Measurements from ENCODE around the gene LANCL2. TPM values are rescaled to one million over a fixed set of nuclear protein-coding genes. Genes with fewer than 3 reads are reported as not detected.
A peak's percentile ranks its signal among the peaks of the same experiment; 100 is the strongest.

LANCL2 gene
- total and polyA plus RNA-seq, 9 of the 15 experiments (the other 6 are each of a cell fraction or from before 2014, with no cell fraction given) = 5.3 to 18.5 (median 13.5) TPM

DNA sequence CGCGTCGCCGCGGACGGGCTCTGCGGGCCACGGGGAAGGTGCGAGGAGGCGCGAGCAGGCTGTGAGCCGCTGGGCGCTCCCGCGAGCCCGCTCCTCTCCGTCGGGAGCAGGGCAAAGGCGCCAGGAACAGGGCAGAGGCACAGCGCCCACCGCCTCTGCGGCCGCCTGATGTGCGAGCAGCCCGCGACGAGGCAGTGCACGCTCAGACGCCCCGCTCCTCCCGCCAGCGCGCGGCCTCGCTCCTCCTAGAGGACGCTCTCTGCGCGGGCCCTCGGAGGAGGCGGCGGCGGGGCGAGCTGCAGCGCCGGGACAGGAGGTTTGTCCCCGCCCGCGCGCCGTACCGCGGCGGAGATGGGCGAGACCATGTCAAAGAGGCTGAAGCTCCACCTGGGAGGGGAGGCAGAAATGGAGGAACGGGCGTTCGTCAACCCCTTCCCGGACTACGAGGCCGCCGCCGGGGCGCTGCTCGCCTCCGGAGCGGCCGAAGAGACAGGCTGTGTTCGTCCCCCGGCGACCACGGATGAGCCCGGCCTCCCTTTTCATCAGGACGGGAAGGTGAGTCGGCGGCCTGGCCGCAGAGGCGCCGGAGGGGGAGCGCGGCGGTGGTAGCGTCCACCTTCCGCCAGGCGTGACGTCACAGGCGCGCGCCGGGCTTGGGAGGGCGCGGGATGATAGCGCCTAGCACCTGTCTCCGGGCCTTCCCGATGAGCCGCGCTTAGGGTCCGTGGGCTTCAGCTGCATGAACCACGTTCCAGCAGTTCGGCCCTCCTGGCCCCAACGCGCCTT lies 731 bp downstream of the LANCL2 start (continued):
- no peak for TF ChIP-seq TCF3 (CRISPR knock-in tag; IDR thresholded peaks at IDR 0.05)
- TF ChIP-seq EGR1 (conservative IDR thresholded peaks at IDR 0.05) = peak; percentile 43
- no peak for TF ChIP-seq MEIS2 (IDR thresholded peaks at IDR 0.05; ENCODE audit: partially characterized antibody)
- peak; percentile 90 for TF ChIP-seq GABPB1 (CRISPR knock-in tag; IDR thresholded peaks at IDR 0.05)
- TF ChIP-seq ZSCAN29 (IDR thresholded peaks at IDR 0.05) = no peak
- TF ChIP-seq, protein P1, sequence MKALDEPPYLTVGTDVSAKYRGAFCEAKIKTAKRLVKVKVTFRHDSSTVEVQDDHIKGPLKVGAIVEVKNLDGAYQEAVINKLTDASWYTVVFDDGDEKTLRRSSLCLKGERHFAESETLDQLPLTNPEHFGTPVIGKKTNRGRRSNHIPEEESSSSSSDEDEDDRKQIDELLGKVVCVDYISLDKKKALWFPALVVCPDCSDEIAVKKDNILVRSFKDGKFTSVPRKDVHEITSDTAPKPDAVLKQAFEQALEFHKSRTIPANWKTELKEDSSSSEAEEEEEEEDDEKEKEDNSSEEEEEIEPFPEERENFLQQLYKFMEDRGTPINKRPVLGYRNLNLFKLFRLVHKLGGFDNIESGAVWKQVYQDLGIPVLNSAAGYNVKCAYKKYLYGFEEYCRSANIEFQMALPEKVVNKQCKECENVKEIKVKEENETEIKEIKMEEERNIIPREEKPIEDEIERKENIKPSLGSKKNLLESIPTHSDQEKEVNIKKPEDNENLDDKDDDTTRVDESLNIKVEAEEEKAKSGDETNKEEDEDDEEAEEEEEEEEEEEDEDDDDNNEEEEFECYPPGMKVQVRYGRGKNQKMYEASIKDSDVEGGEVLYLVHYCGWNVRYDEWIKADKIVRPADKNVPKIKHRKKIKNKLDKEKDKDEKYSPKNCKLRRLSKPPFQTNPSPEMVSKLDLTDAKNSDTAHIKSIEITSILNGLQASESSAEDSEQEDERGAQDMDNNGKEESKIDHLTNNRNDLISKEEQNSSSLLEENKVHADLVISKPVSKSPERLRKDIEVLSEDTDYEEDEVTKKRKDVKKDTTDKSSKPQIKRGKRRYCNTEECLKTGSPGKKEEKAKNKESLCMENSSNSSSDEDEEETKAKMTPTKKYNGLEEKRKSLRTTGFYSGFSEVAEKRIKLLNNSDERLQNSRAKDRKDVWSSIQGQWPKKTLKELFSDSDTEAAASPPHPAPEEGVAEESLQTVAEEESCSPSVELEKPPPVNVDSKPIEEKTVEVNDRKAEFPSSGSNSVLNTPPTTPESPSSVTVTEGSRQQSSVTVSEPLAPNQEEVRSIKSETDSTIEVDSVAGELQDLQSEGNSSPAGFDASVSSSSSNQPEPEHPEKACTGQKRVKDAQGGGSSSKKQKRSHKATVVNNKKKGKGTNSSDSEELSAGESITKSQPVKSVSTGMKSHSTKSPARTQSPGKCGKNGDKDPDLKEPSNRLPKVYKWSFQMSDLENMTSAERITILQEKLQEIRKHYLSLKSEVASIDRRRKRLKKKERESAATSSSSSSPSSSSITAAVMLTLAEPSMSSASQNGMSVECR (CRISPR knock-in tag; IDR thresholded peaks at IDR 0.05) = peak; percentile 68; the same call in 1 of the 2 replicates
- TF ChIP-seq KLF1 (tag; IDR thresholded peaks at IDR 0.05) = peak; percentile 58; the same call in 1 of the 2 replicates
- no peak for TF ChIP-seq SETDB1 (IDR thresholded peaks at IDR 0.05; ENCODE audit: low read length)
- TF ChIP-seq, protein P2, sequence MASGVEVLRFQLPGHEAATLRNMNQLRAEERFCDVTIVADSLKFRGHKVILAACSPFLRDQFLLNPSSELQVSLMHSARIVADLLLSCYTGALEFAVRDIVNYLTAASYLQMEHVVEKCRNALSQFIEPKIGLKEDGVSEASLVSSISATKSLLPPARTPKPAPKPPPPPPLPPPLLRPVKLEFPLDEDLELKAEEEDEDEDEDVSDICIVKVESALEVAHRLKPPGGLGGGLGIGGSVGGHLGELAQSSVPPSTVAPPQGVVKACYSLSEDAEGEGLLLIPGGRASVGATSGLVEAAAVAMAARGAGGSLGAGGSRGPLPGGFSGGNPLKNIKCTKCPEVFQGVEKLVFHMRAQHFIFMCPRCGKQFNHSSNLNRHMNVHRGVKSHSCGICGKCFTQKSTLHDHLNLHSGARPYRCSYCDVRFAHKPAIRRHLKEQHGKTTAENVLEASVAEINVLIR (CRISPR knock-in tag; IDR thresholded peaks at IDR 0.05) = peak; percentile 96
- TF ChIP-seq, protein P3, sequence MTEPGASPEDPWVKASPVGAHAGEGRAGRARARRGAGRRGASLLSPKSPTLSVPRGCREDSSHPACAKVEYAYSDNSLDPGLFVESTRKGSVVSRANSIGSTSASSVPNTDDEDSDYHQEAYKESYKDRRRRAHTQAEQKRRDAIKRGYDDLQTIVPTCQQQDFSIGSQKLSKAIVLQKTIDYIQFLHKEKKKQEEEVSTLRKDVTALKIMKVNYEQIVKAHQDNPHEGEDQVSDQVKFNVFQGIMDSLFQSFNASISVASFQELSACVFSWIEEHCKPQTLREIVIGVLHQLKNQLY (CRISPR knock-in tag; conservative IDR thresholded peaks at IDR 0.05) = no peak
- no peak for TF ChIP-seq TFAM (CRISPR knock-in tag; conservative IDR thresholded peaks at IDR 0.05)
- TF ChIP-seq, protein P4, sequence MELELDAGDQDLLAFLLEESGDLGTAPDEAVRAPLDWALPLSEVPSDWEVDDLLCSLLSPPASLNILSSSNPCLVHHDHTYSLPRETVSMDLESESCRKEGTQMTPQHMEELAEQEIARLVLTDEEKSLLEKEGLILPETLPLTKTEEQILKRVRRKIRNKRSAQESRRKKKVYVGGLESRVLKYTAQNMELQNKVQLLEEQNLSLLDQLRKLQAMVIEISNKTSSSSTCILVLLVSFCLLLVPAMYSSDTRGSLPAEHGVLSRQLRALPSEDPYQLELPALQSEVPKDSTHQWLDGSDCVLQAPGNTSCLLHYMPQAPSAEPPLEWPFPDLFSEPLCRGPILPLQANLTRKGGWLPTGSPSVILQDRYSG (tag; conservative IDR thresholded peaks at IDR 0.05; ENCODE audit: low read depth) = no peak
- TF ChIP-seq KHSRP (IDR thresholded peaks at IDR 0.05) = peak; percentile 95
- TF ChIP-seq FUS (optimal IDR thresholded peaks at IDR 0.05; ENCODE audit: low read depth, low read length) = peak; percentile 69
- TF ChIP-seq, protein P5, sequence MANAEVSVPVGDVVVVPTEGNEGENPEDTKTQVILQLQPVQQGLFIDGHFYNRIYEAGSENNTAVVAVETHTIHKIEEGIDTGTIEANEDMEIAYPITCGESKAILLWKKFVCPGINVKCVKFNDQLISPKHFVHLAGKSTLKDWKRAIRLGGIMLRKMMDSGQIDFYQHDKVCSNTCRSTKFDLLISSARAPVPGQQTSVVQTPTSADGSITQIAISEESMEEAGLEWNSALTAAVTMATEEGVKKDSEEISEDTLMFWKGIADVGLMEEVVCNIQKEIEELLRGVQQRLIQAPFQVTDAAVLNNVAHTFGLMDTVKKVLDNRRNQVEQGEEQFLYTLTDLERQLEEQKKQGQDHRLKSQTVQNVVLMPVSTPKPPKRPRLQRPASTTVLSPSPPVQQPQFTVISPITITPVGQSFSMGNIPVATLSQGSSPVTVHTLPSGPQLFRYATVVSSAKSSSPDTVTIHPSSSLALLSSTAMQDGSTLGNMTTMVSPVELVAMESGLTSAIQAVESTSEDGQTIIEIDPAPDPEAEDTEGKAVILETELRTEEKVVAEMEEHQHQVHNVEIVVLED (CRISPR knock-in tag; IDR thresholded peaks at IDR 0.05) = peak; percentile 84
- peak; percentile 94 for TF ChIP-seq ZNF263 (CRISPR knock-in tag; IDR thresholded peaks at IDR 0.05; ENCODE audit: borderline replicate concordance)
